Endothelial cell of hepatic sinusoid (primary cell): Measurements from ENCODE around the gene STEAP3.

Experiments
- in situ Hi-C: cut with HindIII; loops from 2 replicates; pipeline ENCODE4 v1.10.0; 2017; ENCODE audit warnings: low sequenced_read_pairs

The STEAP3 gene

DNA sequence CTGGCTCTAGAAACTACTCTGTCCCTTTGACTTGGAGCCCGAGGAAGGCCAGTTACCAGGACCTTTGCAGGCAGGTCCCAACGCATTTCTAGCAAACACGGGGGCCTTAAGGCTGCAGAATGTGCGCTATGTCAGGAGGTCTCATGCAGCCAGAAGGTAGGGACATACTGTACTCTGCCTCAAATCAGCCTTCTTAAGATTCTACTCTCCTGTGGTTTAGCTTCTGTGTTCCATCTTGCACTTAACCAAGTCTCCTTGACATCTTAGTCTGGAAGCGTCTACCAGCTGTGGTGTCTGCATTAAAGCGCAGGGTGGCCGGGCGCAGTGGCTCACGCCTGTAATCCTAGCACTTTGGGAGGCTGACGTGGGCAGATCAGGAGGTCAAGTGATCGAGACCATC lies 65.5 kb downstream of the STEAP3 start:
- in situ Hi-C loops: no loop called here

DNA sequence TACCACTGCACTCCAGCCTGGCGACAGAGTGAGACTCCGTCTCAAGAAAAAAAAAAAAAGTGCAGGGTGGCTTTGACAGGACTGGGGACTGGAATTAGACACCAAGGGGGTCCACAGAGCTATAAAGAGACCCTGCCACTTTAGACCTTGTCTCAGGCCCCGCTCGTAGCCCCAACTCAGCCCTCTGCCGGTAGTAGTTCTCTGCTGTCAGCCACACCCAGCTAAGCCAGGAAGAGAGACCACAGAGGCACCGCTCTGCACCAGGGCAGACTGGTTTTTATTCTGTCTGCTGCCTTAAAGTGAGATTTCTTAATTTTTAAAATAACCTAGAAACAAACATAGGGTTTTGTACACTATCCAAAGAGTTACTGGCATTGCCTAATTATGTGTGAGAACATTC lies 66.0 kb downstream of the STEAP3 start:
- in situ Hi-C loops: no loop called here

DNA sequence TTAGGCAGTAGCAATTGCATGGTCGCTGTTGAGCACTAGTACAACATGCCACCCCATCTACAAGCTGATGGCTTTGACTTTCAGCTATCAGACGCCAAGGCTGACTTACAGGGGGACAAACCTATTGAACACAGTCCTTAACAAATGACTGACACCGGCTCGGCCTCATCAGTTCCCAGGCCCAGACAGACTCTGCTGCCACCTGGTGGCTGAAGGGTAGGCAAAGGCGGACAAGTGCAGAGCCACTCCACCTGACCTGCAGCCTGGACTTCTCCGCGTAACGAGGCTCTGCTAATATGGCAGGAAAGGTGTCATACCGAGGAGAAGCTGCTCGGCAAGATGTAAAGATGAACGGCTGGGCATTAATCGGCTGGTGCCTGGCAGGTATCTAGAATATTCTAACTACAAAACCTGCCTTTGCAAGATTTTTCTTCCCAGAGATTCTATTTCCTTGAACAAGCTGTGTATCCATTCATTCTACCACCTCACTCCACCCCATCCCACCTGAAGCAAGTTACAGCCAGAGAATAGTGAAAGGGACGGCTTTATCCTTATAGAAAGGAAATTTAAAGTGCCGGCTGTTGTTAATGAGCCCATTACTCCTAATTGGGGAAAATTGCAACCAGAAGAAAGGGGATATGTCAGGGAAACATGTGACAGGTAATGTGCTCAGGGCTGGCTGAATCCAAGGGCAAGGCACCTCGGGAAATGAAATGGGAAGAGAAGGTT lies 67.4 kb downstream of the STEAP3 start:
- in situ Hi-C loops: no loop called here

DNA sequence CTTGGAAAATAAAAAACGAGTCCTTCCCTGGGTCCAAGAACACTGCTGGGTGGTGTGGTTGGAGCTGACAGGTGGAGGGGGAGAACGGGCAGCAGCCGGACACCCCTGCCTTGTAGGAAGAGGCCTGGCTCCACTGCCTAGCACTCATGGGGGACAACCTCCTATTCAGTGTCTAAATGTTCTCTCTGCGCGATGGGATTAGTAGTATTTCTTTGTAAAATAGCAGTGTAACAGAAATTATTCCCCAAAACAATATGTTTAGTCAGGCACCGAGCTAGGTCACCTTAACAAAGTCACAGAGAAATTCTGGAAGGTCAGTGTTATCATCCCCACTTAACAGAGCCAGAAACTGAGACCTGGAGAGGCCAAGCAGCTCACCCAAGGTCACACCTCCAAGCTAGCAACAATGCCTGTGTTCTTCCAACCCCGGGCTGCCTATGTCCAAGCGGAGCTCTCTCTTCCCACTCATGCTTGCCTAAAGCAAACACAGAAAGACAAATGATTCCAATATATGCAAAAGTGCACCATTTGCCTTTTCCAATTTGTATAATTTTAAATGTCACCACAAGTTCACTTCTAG lies 68.0 kb downstream of the STEAP3 start:
- in situ Hi-C loops: no loop called here

DNA sequence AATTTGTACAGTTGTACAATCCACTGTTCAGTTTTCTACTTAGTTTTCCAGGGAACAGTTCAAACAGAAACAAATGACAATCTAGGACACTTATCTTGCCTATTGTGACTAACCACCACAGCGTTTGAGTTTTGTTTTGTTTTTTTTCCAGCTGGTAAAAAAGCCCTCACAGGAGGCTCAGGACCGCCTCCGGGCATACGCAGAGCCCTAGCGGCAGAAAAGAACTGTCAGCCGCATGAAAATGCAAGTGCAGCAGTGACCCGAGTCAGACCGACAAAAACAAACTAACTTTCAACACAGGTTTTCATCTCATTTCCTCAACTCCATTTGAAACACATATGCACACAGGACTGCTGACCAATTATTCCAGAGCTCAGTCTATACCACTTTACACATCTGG lies 68.6 kb downstream of the STEAP3 start:
- in situ Hi-C loops: no loop called here

DNA sequence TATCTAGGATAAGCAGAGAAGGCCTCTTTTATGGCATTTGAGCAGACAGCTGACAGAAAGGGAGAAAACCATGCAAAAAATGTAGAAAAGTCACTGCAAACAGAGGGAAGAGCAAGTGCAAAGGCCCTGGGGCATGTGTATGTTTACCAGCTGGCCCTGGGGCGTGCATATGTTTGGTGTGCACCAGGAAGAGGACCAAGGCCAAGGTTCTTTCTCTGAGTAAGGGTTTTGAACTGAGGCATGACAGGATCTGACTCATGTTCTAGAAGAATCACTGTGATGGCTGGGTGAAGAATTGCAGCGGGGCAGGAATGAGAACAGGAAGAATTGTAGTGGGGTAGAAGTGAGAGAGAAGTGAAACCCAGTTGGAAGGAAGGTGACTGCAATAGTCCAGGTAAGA lies 69.6 kb downstream of the STEAP3 start:
- in situ Hi-C loops: no loop called here

DNA sequence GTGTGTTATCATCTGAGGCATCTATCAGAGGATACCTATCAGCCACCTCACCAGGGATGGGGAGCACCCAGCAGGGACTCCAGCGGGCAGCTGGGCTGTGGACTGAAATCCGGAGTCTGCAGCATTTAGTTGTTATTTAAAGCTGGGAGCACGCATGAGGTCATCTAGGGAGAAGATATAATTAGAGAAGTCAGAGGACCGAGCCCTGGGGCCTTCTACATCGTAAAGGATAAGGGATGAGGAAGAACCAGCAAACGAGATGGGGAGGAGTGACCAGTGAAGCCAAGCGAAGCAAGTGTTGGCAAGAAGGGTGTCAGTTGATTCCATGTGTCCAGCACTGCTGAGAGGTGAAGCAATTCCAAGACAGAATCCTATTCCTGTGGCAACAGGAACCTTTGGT lies 70.3 kb downstream of the STEAP3 start:
- in situ Hi-C loops: no loop called here

DNA sequence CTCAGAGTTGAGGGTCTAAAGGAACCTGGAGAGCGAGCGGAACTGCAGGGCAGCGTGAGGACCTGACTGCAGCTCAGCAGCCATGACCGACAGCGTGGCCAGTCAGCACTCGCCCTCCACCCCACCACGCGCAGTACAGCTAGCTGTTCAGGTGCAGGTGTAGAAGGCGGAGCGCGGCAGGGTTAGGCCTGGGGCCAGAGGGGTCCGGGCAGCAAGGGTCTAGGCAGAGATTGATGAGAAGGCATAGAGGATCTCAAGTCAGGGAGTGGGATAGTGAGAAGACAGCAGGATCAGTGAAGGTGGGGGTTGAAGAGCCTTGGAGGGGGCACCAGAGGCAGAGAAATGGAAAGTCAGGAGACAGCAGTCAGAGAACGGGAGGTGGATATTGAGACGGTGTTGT lies 71.0 kb downstream of the STEAP3 start:
- in situ Hi-C loops: loop anchor here (5.0 kb wide), 1 partner anchor 58 kb away; no protein-coding TSS in a partner anchor

DNA sequence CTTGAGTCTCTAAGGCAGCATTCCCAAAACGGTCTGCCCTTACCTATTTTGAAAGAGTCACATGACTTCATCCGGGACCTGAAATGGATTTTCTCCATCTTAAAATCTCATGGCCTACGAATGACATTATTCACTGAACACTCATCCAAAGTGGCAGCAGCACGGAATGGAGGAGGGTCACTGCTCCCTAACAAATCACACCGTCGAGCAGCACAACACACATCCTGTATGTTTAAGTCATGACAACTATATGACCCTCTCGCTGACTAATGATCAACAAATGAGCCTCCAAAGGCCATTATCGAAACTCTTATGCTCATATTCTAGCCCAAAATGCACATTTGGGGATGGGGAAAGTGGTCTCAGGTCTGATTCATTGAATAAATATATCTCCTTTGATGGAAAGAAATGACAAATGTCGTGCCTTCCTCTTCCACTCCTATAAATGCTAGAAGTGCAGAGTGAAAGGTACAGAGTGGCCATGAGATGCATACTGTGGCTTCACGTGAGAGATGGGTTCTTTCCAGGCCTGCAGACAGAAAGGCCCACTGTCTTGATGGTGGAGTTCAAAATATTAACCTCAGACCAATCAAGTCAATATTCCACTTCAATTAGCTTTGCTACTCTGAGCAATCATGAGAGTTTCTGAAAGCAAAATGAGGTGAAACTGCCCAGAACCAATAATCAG lies 72.2 kb downstream of the STEAP3 start:
- in situ Hi-C loops: loop anchor here (5.0 kb wide), 1 partner anchor 56 kb away; no protein-coding TSS in a partner anchor

DNA sequence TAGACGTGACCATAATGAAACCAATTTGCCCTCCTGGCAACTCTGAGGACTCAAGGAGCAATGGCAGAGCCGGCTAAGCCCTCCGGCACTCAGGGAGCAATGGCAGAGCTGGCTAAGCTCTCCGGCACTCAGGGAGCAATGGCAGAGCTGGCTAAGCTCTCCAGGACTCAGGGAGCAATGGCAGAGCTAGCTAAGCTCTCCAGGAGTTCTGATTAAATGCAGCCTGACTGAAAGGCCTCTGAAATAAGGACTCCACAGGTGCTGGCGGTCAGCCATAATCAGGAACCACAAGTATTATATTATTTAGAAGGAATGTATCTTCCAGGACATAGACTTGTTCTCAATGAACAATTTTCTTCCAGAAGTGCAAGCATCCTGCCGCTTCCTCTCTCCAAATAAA lies 77.8 kb downstream of the STEAP3 start:
- in situ Hi-C loops: no loop called here

DNA sequence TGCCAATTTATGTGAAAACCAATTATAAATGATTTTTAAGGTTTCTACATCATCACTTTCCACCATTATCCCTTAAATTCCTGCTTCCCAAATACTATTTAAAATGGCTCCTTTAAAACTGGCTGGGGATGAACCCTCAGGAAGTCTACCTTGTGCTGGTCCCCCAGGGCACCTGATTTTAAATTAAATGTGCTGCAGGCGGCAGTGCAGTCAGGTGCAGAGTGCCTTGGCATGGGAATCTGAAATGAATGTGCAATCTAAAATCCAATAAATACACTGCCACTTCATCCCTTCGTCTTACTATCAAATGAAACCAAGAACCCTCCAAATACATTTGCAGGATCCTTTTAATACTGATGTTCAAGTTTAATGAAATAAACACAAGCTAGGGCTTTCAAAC lies 81.2 kb downstream of the STEAP3 start:
- in situ Hi-C loops: no loop called here

DNA sequence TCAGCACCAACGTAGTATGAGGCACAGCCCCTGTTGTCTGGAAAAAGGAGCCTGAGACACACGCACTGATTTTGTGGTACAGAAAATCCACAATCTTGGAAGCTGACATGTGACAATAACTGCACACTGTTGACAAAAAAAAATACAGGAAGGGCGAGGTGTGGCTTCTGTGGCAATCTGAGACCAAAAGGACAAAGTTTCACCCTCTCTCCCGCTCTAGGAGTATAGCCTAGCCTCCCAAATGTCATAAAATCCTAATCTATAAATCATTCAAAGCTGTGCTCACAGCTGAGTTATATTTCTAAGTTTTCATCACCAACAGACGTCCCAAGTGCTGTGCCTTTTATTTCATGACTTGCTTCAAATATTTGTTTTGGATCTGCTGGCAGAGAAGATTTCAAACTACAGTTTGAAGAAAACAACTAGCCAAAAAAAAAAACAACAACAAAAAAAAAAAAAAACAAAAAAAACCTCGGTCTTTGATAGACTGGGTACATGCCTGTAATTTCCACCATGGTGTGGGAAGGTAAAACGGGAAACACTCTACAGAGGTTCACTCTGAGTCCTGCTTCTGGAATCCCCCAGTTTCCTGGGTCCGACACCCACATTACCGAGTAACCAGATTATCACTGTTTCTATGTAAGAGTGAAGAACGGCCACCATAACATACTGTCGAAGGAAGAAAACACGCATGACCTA lies 82.0 kb downstream of the STEAP3 start:
- in situ Hi-C loops: no loop called here

DNA sequence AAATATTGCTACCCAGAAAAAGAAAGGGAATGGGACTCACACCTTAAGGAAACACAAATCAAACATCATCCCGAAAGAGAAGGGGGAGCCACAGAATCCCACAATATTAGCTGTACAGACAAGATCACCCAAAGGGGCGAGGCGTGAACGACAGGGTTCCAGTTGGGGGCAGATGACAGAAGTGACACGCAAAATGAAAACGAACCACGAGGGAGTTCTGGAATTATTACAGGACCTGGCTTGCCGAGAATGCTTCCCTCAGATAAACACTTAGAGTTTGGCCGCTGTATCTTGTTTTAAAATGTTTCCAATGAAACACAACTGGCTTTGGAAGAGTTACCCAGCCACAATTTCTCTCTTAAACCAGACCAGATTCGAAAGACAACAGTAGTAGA lies 82.6 kb downstream of the STEAP3 start:
- in situ Hi-C loops: no loop called here

DNA sequence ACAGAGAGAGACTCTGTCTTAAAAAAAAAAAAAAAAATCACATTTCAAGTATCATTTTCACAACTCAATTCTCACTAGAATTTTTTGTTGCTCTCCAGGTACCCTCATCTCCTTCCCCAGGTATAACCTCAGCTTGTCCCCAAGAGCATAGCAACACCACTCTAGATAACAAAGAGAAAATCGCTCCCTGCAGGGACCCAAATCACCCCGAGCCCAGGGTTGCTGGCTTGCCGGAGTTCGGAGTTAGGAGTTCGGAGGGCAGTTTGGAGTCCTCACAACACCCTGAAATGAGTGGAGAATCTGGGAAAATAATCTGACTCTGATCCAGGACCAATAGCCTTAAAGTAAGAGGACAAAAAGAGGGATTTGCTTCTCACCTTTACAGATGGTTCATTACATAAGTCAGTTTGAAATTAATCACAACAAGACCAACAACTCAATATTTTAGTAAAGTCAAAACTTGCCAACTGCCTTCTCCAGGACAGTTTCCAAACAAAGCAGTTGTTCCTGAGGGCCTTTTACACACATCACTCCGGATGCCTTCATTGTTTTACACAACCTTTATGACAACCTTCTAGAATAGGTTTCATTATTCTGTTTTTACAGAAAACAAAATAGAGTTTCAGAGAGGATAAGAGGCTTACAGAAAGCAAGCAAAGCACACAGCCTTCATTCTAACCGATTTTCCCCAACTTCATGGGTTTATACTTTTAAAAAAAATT lies 83.9 kb downstream of the STEAP3 start:
- in situ Hi-C loops: no loop called here

DNA sequence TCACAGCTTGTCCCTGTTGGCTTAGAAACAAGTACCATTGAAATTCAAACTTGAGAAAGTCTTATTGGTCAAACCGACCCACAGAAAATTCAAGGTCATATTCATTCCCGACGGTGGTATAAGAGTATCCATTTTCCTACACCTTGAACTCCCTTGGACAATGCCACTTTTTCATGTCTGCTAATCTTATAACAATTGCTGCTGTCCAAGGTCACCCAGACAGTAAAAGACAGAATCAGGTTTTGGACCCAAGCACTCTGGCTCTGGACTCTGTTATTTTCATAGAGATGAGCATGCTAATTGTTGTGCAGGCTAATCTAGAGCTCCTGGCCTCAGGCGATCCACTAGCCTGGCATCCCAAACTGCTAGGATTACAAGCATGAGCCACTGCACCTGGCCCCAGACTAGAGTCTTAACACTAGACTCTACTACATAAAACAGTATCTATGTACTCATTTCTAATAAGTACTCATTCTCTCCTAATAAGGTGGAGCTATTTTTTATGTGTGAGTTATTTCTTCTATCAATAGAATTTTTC lies 85.2 kb downstream of the STEAP3 start:
- in situ Hi-C loops: no loop called here

DNA sequence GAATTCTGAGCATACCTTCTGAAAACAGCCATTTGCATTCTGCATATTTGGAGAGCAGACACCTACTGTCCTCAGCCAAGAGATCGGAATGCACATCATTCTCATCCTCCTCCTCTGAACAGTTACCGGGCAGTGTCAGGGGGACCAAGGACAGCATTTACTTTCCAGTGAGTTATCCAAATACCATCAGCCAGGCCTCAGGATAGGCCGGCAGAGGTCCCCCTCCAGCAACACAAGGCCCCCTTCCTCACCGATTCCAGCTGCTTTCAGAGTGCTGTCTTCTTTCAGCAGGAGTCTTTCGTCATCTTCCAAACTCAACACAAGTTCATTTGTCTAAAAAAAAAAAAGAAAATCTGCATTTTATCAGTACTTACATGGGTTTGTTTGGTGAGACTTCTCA lies 87.7 kb downstream of the STEAP3 start:
- in situ Hi-C loops: no loop called here

DNA sequence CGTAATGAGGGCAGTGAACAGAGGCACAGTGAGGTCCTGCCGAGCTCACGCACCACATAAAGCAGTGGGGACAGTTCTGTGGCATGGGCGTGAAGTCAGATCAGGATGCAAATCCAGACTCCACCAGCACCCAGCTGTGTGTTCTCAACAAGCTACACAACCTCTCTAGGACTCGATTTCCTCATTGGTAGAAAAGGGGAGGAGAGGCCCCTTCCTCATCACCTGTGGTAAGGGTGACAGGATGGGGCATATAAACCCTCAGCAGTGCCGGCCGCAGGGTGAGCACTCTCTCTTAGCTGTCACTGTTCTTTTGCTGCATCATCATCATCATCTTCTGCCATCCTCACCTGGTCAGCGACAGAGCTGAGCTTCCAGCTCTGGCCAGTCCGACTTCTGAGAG lies 88.2 kb downstream of the STEAP3 start:
- in situ Hi-C loops: no loop called here
